HG03103 (cell line): ENCODE measurements around the gene APLP2.

ENCODE experiments used
- ATAC-seq: cut with Tn5 transposase; IDR thresholded peaks from one replicate; pipeline ENCODE4 v1.9.1; 2021; ENCODE audit warnings: low read depth; ENCODE audit not compliant: unreplicated experiment

The APLP2 gene

GRCh38 chr11:130139401-130139800 lies 69.7 kb downstream of the APLP2 start:
- ATAC-seq, result no peak

DNA sequence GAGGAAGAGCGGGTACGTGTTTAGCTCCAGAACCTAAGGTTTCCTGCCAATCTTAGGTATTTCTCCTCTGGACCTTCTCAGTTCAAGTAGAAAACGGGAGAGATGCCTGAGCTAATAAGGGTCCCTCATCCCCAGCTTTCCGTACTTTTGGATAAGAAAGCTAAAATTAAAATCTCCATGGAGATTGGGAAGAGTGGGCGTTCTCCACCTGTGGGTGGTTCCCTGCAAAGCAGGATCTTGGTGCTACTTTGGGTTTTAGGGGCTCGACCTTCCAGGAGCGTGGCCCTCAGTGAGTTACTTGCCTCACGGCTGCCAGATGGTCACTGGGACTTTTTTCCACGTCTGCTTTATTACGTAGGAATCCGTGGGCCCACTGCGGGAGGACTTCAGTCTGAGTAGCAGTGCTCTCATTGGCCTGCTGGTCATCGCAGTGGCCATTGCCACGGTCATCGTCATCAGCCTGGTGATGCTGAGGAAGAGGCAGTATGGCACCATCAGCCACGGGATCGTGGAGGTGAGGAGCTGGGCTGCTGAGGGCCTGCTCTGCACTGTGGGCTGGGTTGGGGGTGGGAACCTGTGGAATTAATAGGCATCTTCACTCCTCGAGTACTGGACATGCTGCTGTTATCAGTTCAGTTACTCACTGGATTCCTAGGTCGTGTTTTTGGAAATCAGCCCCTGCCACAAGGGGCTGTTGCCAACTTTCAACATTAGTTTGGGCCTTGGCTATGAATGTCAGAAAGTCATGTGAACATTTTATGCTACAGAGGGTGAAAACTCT lies 72.1 kb downstream of the APLP2 start:
- no peak for ATAC-seq

GRCh38 chr11:130144141-130144540 lies 74.4 kb downstream of the APLP2 start:
- ATAC-seq, result no peak

GRCh38 chr11:130144861-130145281 lies 75.2 kb downstream of the APLP2 start:
- no peak for ATAC-seq

DNA sequence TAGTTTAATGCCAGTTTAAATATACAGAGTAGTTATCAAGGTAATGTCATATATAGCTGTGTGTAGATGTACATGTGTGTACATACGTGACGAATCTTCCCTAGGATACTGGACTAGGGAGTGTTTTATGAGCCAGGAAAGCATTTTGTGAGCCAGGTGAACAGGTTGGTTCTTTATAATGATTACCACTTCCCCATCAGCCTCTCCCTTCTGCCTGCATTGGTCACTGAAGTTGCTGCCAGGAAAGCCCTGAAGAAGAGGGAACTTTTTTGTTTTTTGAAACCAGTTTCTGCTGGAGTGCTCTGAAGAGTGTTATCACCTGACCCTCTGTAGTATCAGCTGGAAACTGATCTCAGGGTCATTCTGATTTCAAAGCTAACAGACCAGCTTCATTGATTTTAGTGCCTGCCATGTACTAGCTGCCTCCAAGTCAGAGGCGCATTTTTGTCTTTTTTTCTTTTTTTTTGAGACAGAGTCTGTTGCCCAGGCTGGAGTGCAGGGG lies 75.7 kb downstream of the APLP2 start:
- no peak for ATAC-seq

DNA sequence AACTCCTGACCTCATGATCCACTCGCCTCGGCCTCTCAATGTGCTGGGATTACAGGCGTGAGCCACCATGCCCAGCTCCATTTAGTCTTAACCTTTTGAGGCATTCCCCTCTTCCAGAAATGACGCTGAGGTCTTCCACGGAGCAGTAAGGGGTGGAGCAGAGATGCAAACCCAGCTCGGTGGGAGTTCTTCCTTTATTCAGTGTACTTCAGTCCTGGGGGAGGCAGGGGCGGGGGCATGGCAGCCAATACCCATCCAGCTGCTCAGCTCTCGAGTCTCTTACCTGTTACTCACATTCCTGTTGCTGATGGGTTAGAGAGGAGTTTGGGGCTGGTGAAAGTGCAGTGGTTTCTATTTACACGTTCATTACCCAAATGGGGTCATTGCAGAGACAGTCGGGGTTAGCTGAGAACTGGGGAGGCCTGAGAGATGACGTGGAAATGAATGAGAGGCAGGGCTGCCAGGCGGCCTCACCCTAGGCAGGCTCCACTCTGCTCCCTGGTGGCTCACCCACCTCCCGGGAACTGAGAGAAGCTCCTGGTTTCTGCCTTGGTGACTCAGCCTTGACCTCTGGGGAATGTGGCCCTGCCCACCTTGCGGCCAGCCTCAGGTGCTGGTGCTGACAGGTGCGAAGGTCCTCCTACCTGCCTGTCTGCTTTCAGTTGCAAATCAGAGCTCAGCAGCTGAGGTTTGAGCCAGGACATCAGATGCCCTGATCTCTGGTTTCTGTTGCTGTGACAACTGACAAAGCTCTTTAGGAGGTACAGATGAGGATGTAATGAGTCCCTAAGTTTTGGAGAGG lies 76.5 kb downstream of the APLP2 start:
- ATAC-seq, result no peak

DNA sequence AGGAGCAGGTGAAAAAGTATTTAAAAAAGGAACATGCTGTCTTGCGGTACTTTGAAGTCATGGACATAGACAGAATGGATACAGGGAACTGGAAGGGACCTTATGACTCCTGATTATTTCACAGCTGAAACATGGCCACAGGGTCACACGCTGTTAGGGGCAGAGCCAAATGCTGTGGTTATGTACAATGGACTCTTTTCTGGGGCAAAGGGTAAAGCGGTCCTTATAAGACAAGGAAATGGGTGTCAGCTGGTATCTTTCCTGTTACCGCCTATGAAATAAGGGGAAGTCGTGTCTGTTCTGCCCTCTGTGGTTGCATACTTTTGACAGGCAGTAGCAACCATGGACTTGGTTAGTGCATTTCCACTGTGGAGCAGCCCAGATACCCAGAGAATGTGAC lies 77.1 kb downstream of the APLP2 start:
- no peak for ATAC-seq

GRCh38 chr11:130148796-130149326 lies 79.2 kb downstream of the APLP2 start:
- ATAC-seq, result no peak

GRCh38 chr11:130150790-130151189 lies 81.1 kb downstream of the APLP2 start:
- no peak for ATAC-seq

DNA sequence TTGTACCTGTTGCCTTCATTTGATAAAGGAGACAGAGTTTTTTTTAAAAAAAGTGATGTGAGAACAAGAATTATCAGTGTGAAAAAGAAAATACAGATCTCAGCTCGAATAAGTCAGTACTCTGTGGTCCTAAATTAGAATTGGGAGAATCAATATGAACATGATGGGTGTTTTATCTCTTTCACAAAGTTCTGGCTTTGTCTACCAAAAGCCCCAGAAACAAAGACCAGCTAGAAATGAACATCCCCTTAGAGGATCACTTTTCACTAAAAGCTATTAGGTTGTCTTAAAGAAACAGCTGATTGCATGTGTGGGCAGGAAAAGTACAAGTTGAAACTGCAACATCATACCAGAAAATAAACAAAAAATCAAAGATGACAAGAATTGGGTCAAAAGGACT lies 81.5 kb downstream of the APLP2 start:
- no peak for ATAC-seq

GRCh38 chr11:130156108-130157022 lies 86.7 kb downstream of the APLP2 start:
- ATAC-seq, result no peak

- no peak for ATAC-seq
Measured at GRCh38 chr11:130157101-130157500, 87.4 kb downstream of the APLP2 start.

- no peak for ATAC-seq
Measured at GRCh38 chr11:130157840-130158239, 88.1 kb downstream of the APLP2 start.

GRCh38 chr11:130159139-130159538 lies 89.4 kb downstream of the APLP2 start:
- no peak for ATAC-seq

DNA sequence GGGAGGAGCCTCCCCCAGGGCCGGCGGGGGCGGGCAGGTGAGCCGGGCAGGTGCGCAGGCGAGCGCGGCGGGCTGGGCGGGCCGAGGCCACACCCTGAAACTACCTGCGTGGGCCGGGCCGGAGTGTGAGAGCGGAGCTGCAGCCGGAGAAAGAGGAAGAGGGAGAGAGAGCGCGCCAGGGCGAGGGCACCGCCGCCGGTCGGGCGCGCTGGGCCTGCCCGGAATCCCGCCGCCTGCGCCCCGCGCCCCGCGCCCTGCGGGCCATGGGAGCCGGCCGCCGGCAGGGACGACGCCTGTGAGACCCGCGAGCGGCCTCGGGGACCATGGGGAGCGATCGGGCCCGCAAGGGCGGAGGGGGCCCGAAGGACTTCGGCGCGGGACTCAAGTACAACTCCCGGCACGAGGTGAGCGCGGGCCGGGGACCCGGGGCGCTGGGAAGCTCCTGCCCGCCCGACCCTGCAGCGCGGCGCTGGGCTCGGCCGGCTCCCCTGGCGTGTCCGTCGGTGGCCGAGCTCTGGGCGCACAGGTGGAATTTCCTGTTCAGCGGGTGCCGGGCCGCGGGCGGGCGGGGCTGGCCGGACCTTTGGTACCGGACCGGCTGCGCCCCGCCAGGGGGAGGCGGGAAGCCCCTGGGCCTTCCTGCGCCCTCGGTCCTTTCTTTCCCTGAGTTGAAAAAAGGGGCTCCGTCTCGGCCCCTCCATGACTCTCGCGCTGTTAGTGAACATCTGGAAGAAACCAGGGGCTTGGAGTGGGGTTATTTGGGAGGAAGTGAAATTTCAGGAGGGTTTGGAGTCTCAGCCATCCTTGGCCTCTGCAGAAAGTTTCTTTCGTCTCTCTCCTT lies 90.2 kb downstream of the APLP2 start, which contains the start of gene ST14:
Gene ST14 (plus strand): TSS at position 126 of the 841 bp plus-strand sequence. CDS start 198 bp downstream, at position 324.
- ATAC-seq, result no peak

GRCh38 chr11:130160498-130161155 lies 90.9 kb downstream of the APLP2 start:
- ATAC-seq, result no peak

DNA sequence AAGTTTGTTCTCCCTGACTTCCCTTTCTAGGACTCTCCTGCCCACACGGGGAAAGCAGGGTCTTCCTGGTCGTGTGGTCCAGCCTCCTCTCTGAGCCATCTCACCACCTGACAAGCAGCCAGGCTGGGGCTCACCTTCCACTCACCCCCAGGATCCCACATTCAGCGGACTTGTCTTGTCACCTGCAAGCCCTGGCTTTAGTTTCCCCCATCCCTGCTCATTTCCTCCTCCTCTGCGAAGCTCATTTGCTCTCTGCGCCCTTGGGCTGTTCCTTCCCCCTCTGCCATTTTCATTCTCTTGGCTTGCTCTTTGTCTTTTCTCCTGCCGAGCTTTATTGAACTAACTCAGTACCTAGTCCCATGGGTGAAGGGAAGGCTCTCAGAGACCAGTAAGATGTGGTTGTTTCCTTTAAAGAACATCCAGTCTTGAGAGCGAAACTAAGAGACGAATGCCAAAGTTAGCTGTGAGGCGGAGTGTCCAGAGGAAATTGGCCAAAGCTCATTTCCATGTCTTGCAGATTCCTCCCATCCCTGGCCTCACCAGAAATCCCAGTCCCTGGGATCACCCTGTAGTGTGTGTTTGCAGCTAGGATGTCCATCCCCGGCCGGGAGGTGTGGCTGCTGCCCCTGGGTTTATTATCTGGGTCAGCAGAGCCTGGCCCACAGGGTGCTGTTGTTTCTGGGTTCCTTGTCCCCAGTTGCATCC lies 91.9 kb downstream of the APLP2 start:
- no peak for ATAC-seq

DNA sequence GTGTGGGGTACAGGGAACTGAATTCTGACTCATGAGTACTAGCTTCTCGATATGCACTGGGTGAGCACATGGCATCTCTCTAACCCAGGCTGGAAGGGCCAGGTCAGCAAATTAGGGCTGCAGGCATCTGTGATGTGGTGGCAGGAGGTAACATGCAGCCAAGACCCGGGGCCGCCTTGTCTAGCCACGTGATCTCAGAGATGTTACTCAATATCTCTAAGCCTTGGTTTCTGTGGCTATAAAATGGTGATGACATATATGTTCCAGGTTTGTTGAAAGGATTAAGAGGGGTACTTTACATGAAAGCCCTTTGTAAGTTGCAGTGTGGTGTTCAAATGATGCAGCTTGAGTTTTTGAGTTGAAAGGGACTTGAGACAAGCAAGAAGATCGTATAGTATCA lies 93.0 kb downstream of the APLP2 start:
- ATAC-seq, result no peak
